Neural cell (in vitro differentiated cells): ENCODE measurements around the gene GNAQ. TPM values are rescaled to one million over a fixed set of nuclear protein-coding genes. Genes with fewer than 3 reads are reported as not detected.

Source experiments
- H2AFZ ChIP-seq: fragments of 200-600, 300-800 bp; sonication (generic), shearing (Covaris generic); 2 replicates; pipeline ENCODE4 v1.6.0; 2014; ENCODE audit warnings: low read depth, mild to moderate bottlenecking, antibody characterized with exemption, low read length, moderate library complexity
- H3F3A ChIP-seq: fragments of 200-600 bp; shearing (Covaris generic); 2 replicates; pipeline ENCODE4 v1.6.1; 2016; ENCODE audit warnings: mild to moderate bottlenecking, moderate library complexity, mixed read lengths, antibody characterized with exemption, low read length; ENCODE audit not compliant: insufficient read depth, poor library complexity, severe bottlenecking
- H3K27ac ChIP-seq: fragments of 200-600, 300-800 bp; sonication (generic), shearing (Covaris generic); 2 replicates; pipeline ENCODE4 v1.5.1; 2014; ENCODE audit warnings: mild to moderate bottlenecking, low read length, moderate library complexity
- H3K27me3 ChIP-seq: fragments of 300-800, 200-600 bp; sonication (generic), shearing (Covaris generic); 2 replicates; pipeline ENCODE4 v1.6.0; 2014; ENCODE audit warnings: mild to moderate bottlenecking, low read depth, low read length, moderate library complexity; ENCODE audit not compliant: insufficient read depth
- H3K36me3 ChIP-seq: fragments of 300-800, 200-600 bp; sonication (generic), shearing (Covaris generic); 2 replicates; pipeline ENCODE4 v1.5.1; 2014; ENCODE audit warnings: mild to moderate bottlenecking, antibody characterized with exemption, low read length, moderate library complexity; ENCODE audit not compliant: insufficient read depth
- H3K4me2 ChIP-seq: fragments of 300-800, 200-600 bp; sonication (generic), shearing (Covaris generic); 2 replicates; pipeline ENCODE4 v1.6.0; 2014; ENCODE audit warnings: mild to moderate bottlenecking, low read length
- H3K4me3 ChIP-seq: fragments of 300-800, 200-600 bp; sonication (generic), shearing (Covaris generic); 2 replicates; pipeline ENCODE4 v1.5.1; 2014; ENCODE audit warnings: mild to moderate bottlenecking, low read length, moderate library complexity
- H3K79me2 ChIP-seq: fragments of 200-600 bp; shearing (Covaris generic); replicated peaks from 2 replicates; pipeline ENCODE4 v1.6.0; 2014; ENCODE audit warnings: mild to moderate bottlenecking, low read length, moderate library complexity; ENCODE audit not compliant: insufficient read depth
- H3K9ac ChIP-seq: fragments of 300-800, 200-600 bp; sonication (generic), shearing (Covaris generic); 2 replicates; pipeline ENCODE4 v1.6.1; 2016; ENCODE audit warnings: mild to moderate bottlenecking, low read length, mixed read lengths
- H3K9me2 ChIP-seq: fragments of 200-600 bp; shearing (Covaris generic); 2 replicates; pipeline ENCODE4 v1.6.1; 2016; ENCODE audit warnings: mild to moderate bottlenecking, low read length, mixed read lengths; ENCODE audit not compliant: insufficient read depth
- H3K9me3 ChIP-seq: fragments of 200-600, 300-800 bp; sonication (generic), shearing (Covaris generic); 2 replicates; pipeline ENCODE4 v1.6.1; 2016; ENCODE audit warnings: mild to moderate bottlenecking, mixed run types, low read length, moderate library complexity, mixed read lengths
- H4K20me1 ChIP-seq: fragments of 200-600 bp; shearing (Covaris generic); 2 replicates; pipeline ENCODE4 v1.6.1; 2016; ENCODE audit warnings: mild to moderate bottlenecking, mixed run types; ENCODE audit not compliant: insufficient read depth
- CTCF ChIP-seq: fragments of 450-650 bp; IDR thresholded peaks from 2 replicates; pipeline ENCODE4 v1.5.1; 2014; ENCODE audit warnings: antibody characterized with exemption, mild to moderate bottlenecking, moderate library complexity; ENCODE audit not compliant: poor library complexity, severe bottlenecking
- EP300 ChIP-seq: fragments of 450-650 bp; conservative IDR thresholded peaks from 2 replicates; pipeline ENCODE4 v1.6.1; 2014; ENCODE audit warnings: antibody characterized with exemption, mild to moderate bottlenecking, moderate library complexity; ENCODE audit not compliant: poor library complexity, severe bottlenecking
- EZH2 ChIP-seq: fragments of 200-600, 300-800 bp; shearing (Covaris generic), sonication (generic); IDR thresholded peaks from 2 replicates; pipeline ENCODE4 v1.6.1; 2014; ENCODE audit warnings: antibody characterized with exemption, low read length, borderline replicate concordance, mild to moderate bottlenecking; ENCODE audit not compliant: insufficient read depth, poor library complexity, severe bottlenecking
- MXI1 ChIP-seq: fragments of 450-650 bp; conservative IDR thresholded peaks from 2 replicates; pipeline ENCODE4 v1.6.1; 2014; ENCODE audit warnings: antibody characterized with exemption, mild to moderate bottlenecking; ENCODE audit not compliant: poor library complexity, severe bottlenecking
- POLR2AphosphoS5 ChIP-seq: IDR thresholded peaks from 2 replicates; pipeline ENCODE4 v1.6.1; 2012
- RAD21 ChIP-seq: fragments of 450-650 bp; conservative IDR thresholded peaks from 2 replicates; pipeline ENCODE4 v1.6.1; 2014; ENCODE audit warnings: antibody characterized with exemption, mild to moderate bottlenecking, moderate library complexity
- REST ChIP-seq: IDR thresholded peaks from 2 replicates; pipeline ENCODE4 v1.6.1; 2012; ENCODE audit warnings: borderline replicate concordance
- SMC3 ChIP-seq: fragments of 450-650 bp; conservative IDR thresholded peaks from 2 replicates; pipeline ENCODE4 v1.6.1; 2014; ENCODE audit warnings: antibody characterized with exemption, mild to moderate bottlenecking, moderate library complexity; ENCODE audit not compliant: poor library complexity
- TAF1 ChIP-seq: IDR thresholded peaks from 2 replicates; pipeline ENCODE4 v1.6.1; 2012; ENCODE audit warnings: low read depth
- polyA plus RNA-seq: library from polyadenylated mRNA; depleted of rRNA; stranded (reverse); fragments of >200 nt; gene quantifications from 2 replicates; pipeline ENCODE4 v1.2.3, GENCODE V29; 2014

GNAQ gene
- polyA plus RNA-seq, 1 donor from 2014 or later, result 86.7 TPM

- Histone ChIP-seq H3F3A (no peaks in the 10 kb centered on the region), H3K4me3 (no peak overlapping the region)
These were observed 17.9 kb upstream of the GNAQ start for GRCh38 chr9:78049484-78049883.

GRCh38 chr9:78047106-78047505 is 15.5 kb upstream of the GNAQ start:
- Histone ChIP-seq H4K20me1 (no peaks in the 10 kb centered on the region), H3F3A (no peaks in the 10 kb centered on the region), H3K9me3 (no peaks in the 10 kb centered on the region), H3K36me3 (no peaks in the 10 kb centered on the region), H2AFZ (no peak overlapping the region), H3K9me2 (no peaks in the 10 kb centered on the region), H3K9ac (no peak overlapping the region), H3K79me2 (no peaks in the 10 kb centered on the region), H3K4me2 (no peak overlapping the region), H3K4me3 (no peak overlapping the region), H3K27me3 (no peaks in the 10 kb centered on the region), H3K27ac (no peak overlapping the region)
- TF ChIP-seq SMC3, result no peak
- TF ChIP-seq RAD21, result no peak
- no peak for TF ChIP-seq TAF1
- no peak for TF ChIP-seq MXI1
- no peak for TF ChIP-seq POLR2AphosphoS5
- no peak for TF ChIP-seq EP300
- TF ChIP-seq EZH2, result no peak
- no peak for TF ChIP-seq REST

More at GRCh38 chr9:78049484-78049883, 17.9 kb upstream of the GNAQ start:
- Histone ChIP-seq H3K79me2 (no peaks in the 10 kb centered on the region), H4K20me1 (no peaks in the 10 kb centered on the region), H3K27ac (no peak overlapping the region), H3K36me3 (no peaks in the 10 kb centered on the region), H3K27me3 (no peaks in the 10 kb centered on the region), H3K9me3 (no peaks in the 10 kb centered on the region), H3K9ac (no peak overlapping the region), H3K9me2 (no peaks in the 10 kb centered on the region), H2AFZ (no peak overlapping the region), H3K4me2 (no peak overlapping the region)
- no peak for TF ChIP-seq POLR2AphosphoS5
- TF ChIP-seq MXI1, result no peak
- TF ChIP-seq EP300, result no peak
- no peak for TF ChIP-seq RAD21
- TF ChIP-seq REST, result no peak
- no peak for TF ChIP-seq CTCF
- TF ChIP-seq EZH2, result no peak
- TF ChIP-seq TAF1, result no peak
- TF ChIP-seq SMC3, result no peak
